Stomach (tissue), 9 donors: ENCODE results near the gene AIG1. TPM values are rescaled to one million over a fixed set of nuclear protein-coding genes. Genes with fewer than 3 reads are reported as not detected.

Source experiments
- DNase-seq, 2 donors: peaks; one replicate each; pipeline versions ENCODE4 v3.0.0 to v3.0.0-alpha.2; 2013 to 2019
- H3K27ac ChIP-seq, 5 donors: fragments of 200-600 bp in 4 of 5; sonication (generic) in 4 of 5; one replicate each; pipeline ENCODE4 v1.5.1; 2013 to 2019; ENCODE audit warnings: mild to moderate bottlenecking in 1 of 5, moderate library complexity in 1 of 5
- H3K27me3 ChIP-seq, 3 donors: fragments of 200-600 bp; sonication (generic); one replicate each; pipeline ENCODE4 v1.5.1; 2017 to 2019; ENCODE audit warnings: mixed run types in 1 of 3
- H3K36me3 ChIP-seq, 4 donors: fragments of 200-600 bp; sonication (generic); 1 replicate in 3 of 4; 2 replicates in 1 of 4; pipeline ENCODE4 v1.5.1; 2016 to 2019
- H3K4me1 ChIP-seq, 4 donors: fragments of 200-600 bp; sonication (generic); one replicate each; pipeline ENCODE4 v1.5.1; 2016 to 2019
- H3K4me3 ChIP-seq, 4 donors: fragments of 200-600 bp; sonication (generic) in 3 of 4; one replicate each; pipeline ENCODE4 v1.5.1; 2016 to 2019; ENCODE audit warnings: mild to moderate bottlenecking in 1 of 4
- H3K9me3 ChIP-seq, 4 donors: fragments of 200-600 bp; sonication (generic); one replicate each; pipeline ENCODE4 v1.5.1; 2016 to 2019
- EP300 ChIP-seq: sonication (generic); formaldehyde crosslinking; IDR thresholded peaks from one replicate; pipeline ENCODE4 v1.6.1; 2017; ENCODE audit warnings: antibody characterized with exemption
- POLR2A ChIP-seq, 4 donors: fragments of 450-650 bp; IDR thresholded peaks; one replicate each; pipeline ENCODE4 v1.6.1; 2016; ENCODE audit warnings: antibody characterized with exemption in 4 of 4, control low read depth in 2 of 4, mild to moderate bottlenecking in 1 of 4, moderate library complexity in 1 of 4
- POLR2AphosphoS5 ChIP-seq, 3 donors: sonication (generic); formaldehyde crosslinking; IDR thresholded peaks; one replicate each; pipeline ENCODE4 v1.6.1; 2016; ENCODE audit warnings: antibody characterized with exemption in 3 of 3
- WGBS, 5 donors: extraction: QIAGEN DNeasy Blood & Tissue Kit in 3 of 5; methylation state at CpG; one replicate each; pipeline versions ENCODE4 v1.1.5 to v1.1.7; 2013 to 2018; 5-methylcytosine and 5-hydroxymethylcytosine counted together
- intact Hi-C: fragments of 100-400 bp; cut with DNase I; formaldehyde crosslinking; loops from one replicate; pipeline ENCODE4 v1.15.1; 2023; ENCODE audit warnings: low total_unique reads
- polyA plus RNA-seq, 3 donors: library from polyadenylated mRNA; stranded (reverse); fragments of 200-250 nt; gene quantifications; one replicate each; pipeline ENCODE4 v1.2.3, GENCODE V29; 2013
- total RNA-seq, 5 donors: library from RNA; depleted of rRNA; stranded (reverse); fragments of >200 nt; gene quantifications; one replicate each; pipeline versions ENCODE4 v1.1.0 to v1.2.3, GENCODE V29; 2014 to 2016
- TF ChIP-seq, protein P1 (sequence below), 7 experiments: fragments of 450-650 bp in 4 of 7; fragments of 200-600 bp in 3 of 7; sonication (generic) in 3 of 7; IDR thresholded peaks; one replicate each; pipeline ENCODE4 v1.5.1; 2016 to 2019; ENCODE audit warnings: antibody characterized with exemption in 7 of 7, control low read depth in 2 of 7, mild to moderate bottlenecking in 1 of 7
- donor health status: healthy with polysubstance abuse.
- donor health status: Bipolar disorder and iron deficiency.
- donor health status: healthy.

The AIG1 gene
- total and polyA plus RNA-seq, 8 donors = 10.8 to 220 (median 29.7) TPM; not detected in 1

DNA sequence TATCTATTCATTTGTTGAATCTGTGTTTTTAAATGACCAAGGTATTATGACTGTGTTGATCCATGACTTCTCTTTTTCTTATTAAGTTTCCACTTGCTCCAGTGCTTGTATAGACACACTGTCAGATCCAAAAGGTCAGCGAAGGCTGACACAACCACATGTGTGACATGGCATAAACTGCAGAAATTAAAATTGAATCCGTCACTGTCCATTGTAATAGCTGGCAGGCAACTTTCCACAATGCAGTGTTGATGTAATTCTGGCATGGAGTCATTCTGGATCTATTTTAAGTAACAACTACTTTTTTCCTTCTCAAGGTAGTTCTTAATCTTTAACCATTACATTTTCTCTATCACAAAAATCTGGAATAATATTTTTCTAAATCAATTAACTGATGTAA is 145.3 kb downstream of the AIG1 start:
- H3K4me3 ChIP-seq = no peak overlapping the region

DNA sequence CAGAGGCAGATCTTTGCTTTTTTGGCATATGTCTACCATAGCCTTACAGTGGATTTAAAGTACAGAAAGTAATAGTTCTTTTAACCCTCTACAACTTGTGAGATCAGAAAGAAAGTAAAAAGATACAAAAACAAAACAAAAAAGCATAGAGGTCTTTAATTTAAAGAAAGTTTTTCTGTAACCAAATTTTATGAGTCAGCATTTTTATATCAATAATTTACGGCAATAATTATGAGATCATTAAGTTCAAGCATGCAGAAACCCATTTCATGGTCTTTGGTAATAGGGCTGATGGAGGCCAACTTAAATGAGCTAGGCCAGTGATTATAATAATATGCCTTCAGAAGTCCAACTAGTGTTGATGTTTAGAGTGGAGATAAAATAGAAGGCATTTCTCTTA is 145.9 kb downstream of the AIG1 start:
- no peak overlapping the region for H3K4me3 ChIP-seq
- no peak overlapping the region for H3K27ac ChIP-seq
- WGBS, 5 donors = 85 to 97% (median 92%) methylated on average over 1 of the region's 1 CpG
- H3K36me3 ChIP-seq = peaks cover 0 to 13% (median 0%) of the 10 kb centered on the region in 4 donors
- intact Hi-C loops = no loop called here
- TF ChIP-seq, protein P1, sequence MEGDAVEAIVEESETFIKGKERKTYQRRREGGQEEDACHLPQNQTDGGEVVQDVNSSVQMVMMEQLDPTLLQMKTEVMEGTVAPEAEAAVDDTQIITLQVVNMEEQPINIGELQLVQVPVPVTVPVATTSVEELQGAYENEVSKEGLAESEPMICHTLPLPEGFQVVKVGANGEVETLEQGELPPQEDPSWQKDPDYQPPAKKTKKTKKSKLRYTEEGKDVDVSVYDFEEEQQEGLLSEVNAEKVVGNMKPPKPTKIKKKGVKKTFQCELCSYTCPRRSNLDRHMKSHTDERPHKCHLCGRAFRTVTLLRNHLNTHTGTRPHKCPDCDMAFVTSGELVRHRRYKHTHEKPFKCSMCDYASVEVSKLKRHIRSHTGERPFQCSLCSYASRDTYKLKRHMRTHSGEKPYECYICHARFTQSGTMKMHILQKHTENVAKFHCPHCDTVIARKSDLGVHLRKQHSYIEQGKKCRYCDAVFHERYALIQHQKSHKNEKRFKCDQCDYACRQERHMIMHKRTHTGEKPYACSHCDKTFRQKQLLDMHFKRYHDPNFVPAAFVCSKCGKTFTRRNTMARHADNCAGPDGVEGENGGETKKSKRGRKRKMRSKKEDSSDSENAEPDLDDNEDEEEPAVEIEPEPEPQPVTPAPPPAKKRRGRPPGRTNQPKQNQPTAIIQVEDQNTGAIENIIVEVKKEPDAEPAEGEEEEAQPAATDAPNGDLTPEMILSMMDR (IDR thresholded peaks at IDR 0.05) = no peak
- no peak for TF ChIP-seq POLR2AphosphoS5 (IDR thresholded peaks at IDR 0.05)
- no peak for TF ChIP-seq EP300
- no peak for TF ChIP-seq POLR2A (IDR thresholded peaks at IDR 0.05)
- no peak for DNase-seq
- H3K4me1 ChIP-seq = no peaks in the 10 kb centered on the region
- H3K9me3 ChIP-seq = peaks cover 0 to 9% (median 7%) of the 10 kb centered on the region in 4 donors
- no peaks in the 10 kb centered on the region for H3K27me3 ChIP-seq

More for the DNA sequence above, 145.3 kb downstream of the AIG1 start:
- no peaks in the 10 kb centered on the region for H3K27me3 ChIP-seq
- H3K36me3 ChIP-seq = peaks cover 0 to 13% (median 0%) of the 10 kb centered on the region in 4 donors
- DNase-seq = peak in 1 of 2 donors; percentile 48
- no peaks in the 10 kb centered on the region for H3K4me1 ChIP-seq
- TF ChIP-seq POLR2A (IDR thresholded peaks at IDR 0.05) (no peak), EP300 (no peak), POLR2AphosphoS5 (IDR thresholded peaks at IDR 0.05) (no peak)
- TF ChIP-seq, protein P1 (IDR thresholded peaks at IDR 0.05) = no peak
- no peak overlapping the region for H3K27ac ChIP-seq
- intact Hi-C loops = no loop called here
- WGBS, 5 donors = 68 to 84% (median 79%) methylated on average over 2 of the region's 2 CpGs
- peaks cover 0 to 9% (median 7%) of the 10 kb centered on the region in 4 donors for H3K9me3 ChIP-seq

DNA sequence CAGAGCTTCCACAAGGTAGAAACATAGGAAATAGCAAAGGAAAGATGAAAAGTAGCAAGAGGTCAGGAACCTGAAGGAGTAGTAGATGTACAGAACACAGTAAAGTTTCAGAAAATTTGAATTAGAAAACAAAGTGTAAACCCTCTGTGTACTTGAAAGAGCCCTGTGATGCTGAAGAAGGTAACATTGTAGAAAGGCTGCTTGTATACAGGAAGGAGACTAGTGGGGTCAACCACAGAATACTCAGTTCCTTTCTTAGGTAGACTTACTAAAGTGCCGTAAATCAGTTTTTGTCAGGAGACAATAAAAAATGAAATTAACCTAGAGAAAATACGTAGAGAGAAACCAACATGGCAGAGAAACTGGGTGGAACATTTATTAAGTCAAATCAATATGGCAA is 149.7 kb downstream of the AIG1 start:
- WGBS, 5 donors = 89 to 96% (median 92%) methylated on average over 2 of the region's 2 CpGs
- Histone ChIP-seq H3K27me3 (no peaks in the 10 kb centered on the region), H3K4me3 (no peak overlapping the region), H3K27ac (no peak overlapping the region), H3K4me1 (peaks cover 0 to 6% (median 0%) of the 10 kb centered on the region in 4 donors), H3K9me3 (no peaks in the 10 kb centered on the region), H3K36me3 (no peaks in the 10 kb centered on the region)
- DNase-seq = no peak
- TF ChIP-seq POLR2A (IDR thresholded peaks at IDR 0.05) = no peak
- intact Hi-C loops = no loop called here

DNA sequence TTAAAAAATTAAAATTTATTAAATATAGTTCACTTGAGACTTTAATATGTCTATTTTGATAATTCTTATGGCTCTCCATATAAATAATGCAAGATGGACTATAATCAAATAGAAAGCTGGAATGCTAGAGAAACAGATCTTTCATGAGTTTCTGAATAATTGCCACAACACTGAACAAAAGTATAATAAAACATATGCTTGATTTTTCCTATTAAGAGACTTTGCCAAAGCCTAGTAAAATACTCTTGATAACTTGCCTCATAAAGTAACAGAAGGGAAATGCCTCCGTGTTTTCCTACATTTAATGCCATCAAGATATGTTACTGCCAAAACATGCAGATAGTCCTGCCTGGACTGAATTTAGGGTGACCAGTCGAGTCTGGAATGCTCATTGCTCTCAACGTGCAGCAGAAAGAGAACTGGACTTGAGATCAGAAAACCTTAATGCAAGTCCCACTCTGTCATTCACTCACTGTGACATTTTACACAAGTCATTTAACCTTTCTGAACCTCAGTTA is 153.2 kb downstream of the AIG1 start:
- intact Hi-C loops = no loop called here

DNA sequence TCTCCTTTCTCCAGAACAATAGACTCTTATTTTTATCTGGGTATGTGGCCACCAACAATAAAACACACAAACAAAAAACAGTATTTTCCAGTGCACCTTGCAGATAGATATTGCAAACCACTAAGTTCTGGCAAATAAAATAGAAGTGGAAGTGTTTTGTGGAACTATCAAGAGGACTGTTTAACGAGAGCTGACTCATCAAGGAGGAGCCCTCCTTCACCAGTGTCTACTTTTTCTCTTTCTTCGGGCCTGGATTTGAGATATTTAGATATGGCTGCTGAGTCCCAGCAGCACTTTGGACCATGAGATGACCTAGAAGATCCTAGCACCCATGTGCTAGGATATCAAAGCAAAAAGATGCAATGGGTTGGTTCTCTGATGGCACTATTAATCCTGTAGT is 154.7 kb downstream of the AIG1 start:
- H3K4me3 ChIP-seq = no peak overlapping the region
- intact Hi-C loops = no loop called here
- 49 to 65% (median 61%) methylated on average over 2 of the region's 2 CpGs for WGBS, 5 donors
- no peaks in the 10 kb centered on the region for H3K27me3 ChIP-seq
- no peaks in the 10 kb centered on the region for H3K9me3 ChIP-seq
- no peak for DNase-seq
- no peaks in the 10 kb centered on the region for H3K36me3 ChIP-seq
- no peak overlapping the region for H3K27ac ChIP-seq
- H3K4me1 ChIP-seq = peaks cover 0 to 6% (median 0%) of the 10 kb centered on the region in 4 donors
- TF ChIP-seq EP300 = no peak
- TF ChIP-seq, protein P1 (IDR thresholded peaks at IDR 0.05) = no peak
- no peak for TF ChIP-seq POLR2A (IDR thresholded peaks at IDR 0.05)
- TF ChIP-seq POLR2AphosphoS5 (IDR thresholded peaks at IDR 0.05) = no peak

More for the DNA sequence above, 153.2 kb downstream of the AIG1 start:
- Histone ChIP-seq H3K4me3 (no peak overlapping the region), H3K27ac (no peak overlapping the region), H3K27me3 (no peaks in the 10 kb centered on the region), H3K9me3 (no peaks in the 10 kb centered on the region), H3K36me3 (no peaks in the 10 kb centered on the region), H3K4me1 (peaks cover 0 to 6% (median 0%) of the 10 kb centered on the region in 4 donors)
- 30 to 63% (median 34%) methylated on average over 3 of the region's 3 CpGs for WGBS, 5 donors
- TF ChIP-seq POLR2A (IDR thresholded peaks at IDR 0.05) (no peak), POLR2AphosphoS5 (IDR thresholded peaks at IDR 0.05) (no peak), EP300 (no peak)
- TF ChIP-seq, protein P1 (IDR thresholded peaks at IDR 0.05) = no peak
- DNase-seq = no peak
